GM21515 (cell line): ENCODE results near the gene KDELR3.

Source experiments
- ATAC-seq: cut with Tn5 transposase; IDR thresholded peaks from one replicate; pipeline ENCODE4 v1.9.1; 2021; ENCODE audit not compliant: unreplicated experiment

Gene KDELR3

DNA sequence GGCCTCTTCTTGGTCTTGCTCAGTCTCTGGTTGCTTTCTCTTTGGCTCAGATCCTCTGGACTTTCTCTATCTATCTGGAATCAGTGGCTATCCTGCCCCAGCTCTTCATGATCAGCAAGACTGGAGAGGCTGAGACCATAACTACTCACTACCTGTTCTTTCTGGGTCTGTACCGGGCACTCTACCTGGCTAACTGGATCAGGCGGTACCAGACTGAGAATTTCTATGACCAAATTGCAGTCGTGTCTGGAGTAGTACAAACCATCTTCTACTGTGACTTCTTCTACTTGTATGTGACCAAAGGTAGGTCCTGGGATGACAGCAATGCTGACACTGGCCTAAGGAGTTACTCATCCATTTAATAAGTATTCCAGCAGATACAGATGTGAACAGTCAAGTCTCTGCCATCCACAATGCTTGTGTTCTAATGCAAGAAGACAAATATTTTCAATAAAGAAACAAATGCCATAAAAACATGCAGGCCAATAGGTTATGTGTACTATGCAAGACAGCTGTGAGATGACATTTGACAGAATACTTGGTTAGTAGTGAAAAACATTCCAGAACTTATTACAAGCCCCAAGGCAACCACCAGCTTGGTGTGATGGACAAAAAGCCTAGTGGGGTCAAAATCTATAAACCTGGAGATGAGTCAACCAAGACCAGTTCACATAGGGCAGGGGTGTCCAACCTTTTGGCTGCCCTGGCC lies 13.4 kb downstream of the KDELR3 start:
- no peak for ATAC-seq

DNA sequence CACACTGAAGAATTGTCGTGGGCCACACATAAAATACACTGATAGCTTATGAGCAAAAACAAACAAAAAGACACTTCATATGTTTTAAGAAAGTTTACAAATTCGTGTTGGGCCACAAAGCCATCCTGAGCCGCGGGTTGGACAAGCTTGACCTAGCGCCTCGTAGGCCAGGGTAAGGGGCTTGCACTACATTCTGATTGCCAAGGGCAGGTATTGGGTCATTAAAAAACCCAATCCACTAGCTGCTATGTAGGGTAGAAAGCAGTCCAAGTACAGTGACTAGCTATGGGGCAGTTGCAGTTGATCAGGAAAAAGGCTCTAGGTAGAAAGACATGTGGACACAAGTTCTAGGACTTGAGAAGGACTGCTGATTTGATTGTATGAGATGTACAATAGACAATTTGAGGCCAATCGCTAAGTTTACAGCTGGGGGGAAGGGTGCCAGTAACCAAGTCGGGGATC lies 14.0 kb downstream of the KDELR3 start:
- ATAC-seq: no peak

DNA sequence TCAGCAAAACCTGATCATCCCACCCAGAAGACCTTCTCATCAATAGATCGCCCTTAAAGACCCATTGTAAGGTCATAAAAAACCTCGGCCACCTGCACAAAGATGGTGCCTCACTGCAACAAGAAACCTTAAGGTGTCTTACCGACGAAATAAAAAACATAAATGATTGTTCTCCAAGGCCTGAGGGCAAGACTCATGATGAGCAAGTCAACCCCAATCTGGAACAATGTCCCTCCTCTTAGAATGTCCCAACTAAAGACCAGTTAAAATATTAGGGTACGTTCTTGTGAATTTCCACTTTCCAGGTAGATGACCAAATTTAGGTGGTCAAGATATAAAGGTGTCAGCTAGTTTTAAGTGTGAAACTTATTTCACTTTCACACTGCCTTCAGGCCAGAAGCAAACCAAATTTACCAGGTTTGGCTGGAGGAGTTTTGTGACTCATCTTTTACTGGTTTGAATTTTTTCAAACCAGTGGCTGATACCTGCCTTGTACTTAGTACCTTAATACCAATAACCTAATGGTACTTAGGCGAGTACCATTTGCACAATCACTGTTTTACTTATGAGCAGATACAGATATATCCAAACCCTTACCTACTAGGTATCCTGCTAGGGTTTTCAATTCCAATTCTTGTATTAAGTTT lies 14.9 kb downstream of the KDELR3 start:
- ATAC-seq: no peak

DNA sequence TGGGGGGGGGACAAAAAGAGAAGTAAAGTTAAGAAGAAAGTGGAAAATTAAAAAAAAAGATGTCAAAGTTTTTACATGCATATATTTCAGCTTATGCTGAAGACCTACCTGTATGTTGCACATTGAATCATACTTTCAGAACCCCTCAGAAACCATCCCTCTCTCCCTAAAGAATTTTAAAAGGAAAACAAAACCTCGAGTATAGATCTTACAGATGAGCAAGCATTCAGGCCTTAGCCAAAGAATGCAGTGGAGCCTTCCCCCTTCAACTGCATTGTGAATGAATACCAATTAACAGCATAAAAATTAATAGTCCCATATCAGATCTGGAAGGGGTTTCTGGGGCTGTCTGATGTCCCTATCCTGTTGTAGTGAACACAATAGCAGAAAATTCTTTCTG lies 16.3 kb downstream of the KDELR3 start:
- ATAC-seq: no peak

DNA sequence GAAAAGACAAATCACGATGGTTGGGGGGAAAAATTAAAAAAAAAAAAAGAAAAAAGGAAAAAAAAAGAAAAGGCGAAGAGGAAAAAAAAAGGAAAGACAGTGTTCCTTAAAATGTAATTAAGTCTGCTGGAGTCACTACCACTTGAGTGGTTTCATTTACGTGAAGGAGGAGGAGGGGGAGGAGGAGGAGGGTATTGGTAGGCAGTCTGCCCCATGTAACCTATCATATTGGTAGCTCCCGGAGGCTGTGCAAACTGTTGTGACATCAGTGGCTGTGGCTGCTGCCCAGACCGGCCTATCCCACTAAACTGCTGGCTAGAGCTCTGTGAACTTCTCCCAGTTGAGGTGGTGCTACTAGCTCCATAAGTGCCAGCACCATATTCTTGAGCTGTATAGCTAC lies 17.9 kb downstream of the KDELR3 start:
- no peak for ATAC-seq

DNA sequence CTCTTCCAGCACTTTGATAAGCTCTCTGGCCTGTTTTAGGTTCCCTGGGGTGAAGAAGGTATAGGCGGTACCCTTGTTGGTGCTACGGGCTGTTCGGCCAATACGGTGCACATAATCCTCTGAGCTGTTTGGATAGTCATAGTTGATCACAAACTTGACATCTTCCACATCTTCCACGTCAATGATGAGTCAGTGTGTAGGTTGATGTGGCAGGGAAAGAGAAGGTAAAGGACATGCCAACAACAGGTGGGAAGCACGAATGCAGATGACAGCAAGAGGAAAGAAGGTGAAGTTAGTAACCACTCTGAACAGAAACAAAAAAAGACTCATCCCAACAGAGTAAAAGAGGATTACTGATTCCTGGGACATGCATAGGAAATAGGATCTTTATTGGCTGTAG lies 20.1 kb downstream of the KDELR3 start:
- no peak for ATAC-seq

DNA sequence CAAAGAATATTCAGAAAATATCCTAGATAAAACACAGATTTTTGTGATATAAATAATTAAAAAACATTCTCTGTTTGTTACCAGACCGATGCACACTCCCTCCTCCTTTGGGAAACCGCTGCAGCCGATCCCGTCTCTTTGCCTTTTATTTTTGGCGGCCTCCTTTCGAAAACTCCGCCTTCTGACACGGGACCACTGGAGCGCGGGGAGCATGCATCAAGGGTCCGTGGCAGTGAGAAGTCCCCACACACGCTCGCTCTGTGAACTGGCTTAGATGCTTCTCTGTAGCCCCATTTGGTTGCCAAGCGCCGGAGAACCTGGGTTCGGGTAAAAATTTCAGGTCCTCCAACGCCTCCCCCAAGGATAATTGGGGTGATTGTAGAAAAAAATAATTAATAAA lies 21.2 kb downstream of the KDELR3 start:
- ATAC-seq: no peak

DNA sequence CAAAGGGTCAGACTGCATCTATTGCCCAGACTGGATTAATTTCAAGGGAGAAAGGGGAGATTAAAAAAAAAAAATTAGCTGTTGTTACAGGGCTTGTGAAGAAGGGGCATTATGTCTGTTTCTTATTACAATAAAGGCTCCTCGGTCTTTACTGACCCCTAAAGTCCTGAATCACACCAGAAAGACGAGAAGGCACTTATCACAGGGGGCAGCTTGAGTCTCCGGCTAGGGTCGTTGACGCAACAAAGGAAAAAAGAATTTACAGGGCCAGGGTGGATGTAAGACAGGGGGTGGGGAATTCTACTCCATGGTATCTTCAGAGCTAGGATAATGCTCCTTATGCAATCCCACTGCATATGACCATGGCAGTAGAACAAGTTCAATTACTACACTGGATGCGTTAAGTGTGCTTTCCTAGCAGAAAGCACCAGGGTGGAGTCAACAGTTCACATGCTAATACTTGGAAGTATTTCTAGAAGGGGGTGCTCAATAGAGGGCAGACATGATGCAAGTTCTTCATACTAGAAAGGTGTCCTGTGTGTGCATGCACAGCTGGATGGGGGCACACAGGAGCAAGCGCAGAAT lies 21.8 kb downstream of the KDELR3 start:
- no peak for ATAC-seq

DNA sequence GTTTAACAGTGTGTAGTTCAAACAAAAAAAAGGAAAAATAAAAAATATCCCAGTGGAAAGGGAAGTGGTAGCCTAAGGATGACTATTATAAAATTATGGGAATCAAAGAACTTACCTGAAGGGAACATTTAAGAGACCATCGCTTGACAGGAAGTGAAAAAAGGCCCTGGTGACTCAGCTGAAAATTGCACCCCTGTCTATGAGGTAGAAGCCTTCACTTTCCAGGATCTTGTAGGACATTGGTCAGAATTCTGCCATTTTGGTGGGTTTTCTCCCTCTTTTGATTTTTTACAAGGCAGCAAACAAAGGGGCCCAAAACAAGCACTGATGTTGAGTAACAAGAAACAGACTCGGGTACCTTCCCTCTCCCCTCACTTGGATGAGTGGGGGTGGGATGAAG lies 22.6 kb downstream of the KDELR3 start:
- no peak for ATAC-seq

DNA sequence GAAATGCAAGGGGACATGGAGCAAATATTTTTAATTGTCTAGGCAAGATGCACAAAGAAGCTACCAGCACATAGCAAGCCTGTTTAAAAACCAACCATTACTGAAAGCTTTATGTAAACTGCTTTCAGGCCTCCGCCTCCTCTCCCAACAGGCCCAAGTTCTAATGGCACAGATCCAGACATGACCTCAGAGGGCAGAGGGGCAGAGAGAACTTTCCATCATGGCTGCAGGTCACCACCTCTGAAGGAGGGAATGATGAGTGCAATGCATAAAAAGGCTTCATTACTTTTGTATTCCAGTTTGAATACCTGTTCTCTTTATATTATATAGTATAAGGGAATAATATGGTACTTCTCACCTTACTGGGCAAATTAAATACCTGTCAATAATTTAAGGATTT lies 23.0 kb downstream of the KDELR3 start:
- no peak for ATAC-seq

DNA sequence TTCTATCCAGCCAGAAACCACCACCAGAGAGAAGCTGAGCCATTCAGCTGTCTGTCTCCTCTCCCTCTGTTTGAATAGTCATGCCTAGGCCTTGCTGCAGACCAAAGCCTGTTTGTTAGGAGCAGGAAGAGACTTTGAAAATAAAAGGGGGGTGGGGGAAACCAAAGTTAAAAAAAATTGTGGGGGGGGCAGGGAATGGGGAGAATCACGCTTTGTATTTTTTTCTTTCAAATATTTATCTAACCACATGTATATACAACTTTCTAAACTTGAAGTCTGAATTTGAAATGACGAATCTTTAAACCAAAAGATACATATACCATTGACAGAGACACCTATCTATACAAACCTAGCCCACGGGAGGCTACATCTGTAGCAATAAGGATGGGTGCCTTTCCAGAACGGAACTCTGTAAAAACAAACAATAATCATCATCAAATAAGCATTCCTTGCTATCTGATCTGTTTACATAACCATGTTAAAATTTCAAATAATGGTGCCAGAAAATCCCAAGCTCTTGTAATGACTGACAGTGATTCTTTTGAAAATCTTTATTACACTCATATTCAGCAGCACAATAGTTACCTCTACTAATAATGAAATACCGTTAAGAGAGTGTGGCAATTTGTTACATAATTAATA lies 23.9 kb downstream of the KDELR3 start:
- ATAC-seq: no peak

DNA sequence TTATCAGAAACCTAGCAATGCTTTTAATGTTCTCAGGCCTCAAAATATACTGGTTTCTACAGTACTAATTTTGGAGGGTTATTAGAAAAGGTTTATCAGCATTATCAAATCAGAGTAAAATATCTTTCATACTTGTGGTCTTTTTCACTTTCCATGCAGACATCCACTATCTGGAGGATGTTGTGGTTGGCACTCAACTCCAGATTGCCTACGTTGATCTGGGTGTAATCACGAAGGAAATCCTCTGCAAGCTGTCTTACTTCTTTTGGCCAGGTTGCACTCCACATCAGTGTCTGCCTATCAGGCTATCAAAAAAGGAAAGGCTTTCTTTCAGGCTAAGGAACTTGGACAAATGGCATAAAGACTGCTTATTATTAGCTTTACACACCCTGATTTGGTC lies 26.6 kb downstream of the KDELR3 start:
- no peak for ATAC-seq

DNA sequence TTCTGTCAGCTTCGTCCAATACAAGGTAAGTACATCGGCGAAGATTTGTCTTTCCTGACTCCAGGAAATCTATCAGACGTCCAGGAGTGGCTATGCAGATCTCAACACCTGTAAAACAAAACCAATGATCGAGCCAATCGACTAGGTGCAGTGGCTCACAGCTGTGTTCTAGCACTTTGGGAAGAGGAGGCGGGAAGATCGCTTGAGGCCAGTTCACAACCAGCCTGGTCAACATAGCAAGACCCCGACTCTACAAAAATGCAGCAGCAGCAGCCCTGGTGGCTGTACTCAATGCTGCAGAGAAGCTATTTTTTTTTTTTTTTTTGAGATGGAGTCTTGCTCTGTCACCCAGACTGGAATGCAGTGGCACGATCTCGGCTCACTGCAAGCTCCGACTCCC lies 27.0 kb downstream of the KDELR3 start:
- no peak for ATAC-seq

DNA sequence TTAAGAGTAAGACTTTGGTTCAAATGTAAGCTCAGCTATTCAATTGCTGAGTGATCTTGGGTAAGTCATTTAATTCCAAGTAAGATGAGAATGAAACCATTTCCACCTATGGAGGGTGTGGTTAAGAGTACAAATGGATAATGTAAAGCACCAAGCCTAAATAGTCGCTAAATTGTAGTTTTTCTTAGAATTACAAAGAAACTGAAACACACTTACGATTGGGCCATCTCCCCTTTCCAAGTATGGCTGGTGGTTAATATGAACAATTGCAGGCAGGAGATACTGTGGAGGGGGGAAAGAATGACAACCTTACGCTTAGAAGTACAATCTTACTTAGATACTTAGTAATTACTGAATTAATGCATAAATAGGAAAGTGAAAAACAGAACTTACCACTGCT lies 30.0 kb downstream of the KDELR3 start:
- ATAC-seq: no peak

DNA sequence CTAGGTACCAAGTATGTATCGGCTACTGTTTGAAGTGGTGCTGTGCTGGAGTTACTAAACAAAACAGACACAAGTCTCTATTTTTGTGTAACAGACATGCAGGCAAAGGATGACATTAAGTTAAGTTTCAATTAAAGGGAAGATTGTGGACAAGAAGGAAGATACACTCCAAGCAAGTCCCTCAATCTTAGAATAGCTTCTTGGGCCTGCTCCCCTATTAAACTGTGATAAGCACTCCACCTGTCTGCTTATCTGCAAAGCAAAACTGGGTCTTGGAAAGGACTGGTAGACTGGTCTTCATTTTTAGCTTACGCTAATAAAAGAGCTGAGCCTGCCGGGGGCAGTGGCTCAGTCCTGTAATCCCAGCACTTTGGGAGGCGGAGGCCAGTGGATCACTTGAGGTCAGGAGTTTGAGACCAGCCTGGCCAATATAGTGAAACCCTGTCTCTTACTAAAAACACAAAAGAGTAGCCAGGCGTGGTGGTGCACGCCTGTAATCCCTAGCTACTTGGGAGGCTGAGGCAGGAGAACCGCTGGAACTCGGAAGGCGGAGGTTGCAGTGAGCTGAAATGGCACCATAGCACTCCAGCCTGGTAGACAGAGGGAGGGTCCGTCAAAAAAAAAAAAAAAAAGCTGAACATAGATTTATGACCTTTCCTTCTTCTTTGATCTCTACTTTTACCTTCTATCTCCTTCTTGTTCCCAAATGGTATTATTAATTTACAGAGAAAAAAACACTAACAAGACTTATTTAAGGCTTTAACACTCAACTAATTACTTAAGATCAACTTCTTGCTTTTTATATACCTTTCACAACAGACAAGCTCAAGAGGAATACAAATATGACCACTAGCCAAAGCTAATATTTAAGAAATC lies 34.1 kb downstream of the KDELR3 start:
- ATAC-seq: no peak

DNA sequence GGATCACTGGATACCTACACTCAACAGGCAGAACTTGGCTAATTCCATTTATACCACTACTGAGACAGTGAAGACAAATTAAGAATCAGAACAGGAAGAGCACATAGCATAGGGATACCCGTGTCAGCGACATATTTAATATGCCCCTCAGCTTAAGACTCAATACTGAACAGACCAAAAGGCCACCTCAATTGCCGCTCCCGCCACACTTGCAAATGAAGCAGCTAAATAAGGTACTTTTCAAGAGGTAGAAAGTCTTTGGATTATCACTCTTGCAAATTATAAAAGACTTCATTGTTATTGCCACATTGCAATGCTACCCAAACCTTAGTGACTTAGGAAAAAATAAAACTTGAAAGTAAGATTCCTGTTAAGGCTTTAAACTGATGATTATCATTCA lies 35.1 kb downstream of the KDELR3 start:
- no peak for ATAC-seq

DNA sequence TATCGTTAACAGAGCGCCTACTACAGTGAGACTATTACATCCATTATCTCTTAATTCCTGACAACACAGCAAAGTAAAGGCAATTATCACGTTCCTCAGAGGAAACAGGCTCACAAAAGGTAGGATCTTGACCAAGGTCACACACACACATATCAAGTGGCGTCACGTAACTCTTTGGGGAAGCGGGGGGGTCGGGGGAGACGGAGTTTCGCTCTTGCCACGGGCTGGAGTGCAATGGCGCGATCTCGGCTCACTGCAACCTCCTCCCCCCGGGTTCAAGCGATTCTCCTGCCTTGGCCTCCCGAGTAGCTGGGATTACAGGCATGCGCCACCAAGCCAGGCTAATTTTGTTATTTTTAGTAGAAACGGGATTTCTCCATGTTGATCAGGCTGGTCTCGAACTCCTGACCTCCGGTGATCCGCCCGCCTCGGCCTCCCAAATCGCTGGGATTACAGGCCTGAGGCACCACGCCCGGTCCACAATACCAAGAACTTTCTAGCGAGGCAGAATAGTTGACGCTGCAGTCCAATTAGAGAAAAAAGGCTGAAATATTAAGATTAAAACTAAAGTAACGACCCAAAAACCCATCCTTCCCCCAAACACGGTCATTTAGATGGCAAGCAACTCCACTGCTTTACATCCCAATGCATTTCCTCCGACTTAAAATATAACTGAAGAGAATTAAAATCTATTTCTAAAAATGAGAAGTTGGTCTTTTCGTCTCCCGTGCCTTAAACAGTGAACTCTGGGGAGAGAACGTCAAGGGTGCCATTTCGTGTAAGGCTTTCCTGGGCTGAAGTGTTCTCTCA lies 37.0 kb downstream of the KDELR3 start:
- no peak for ATAC-seq

DNA sequence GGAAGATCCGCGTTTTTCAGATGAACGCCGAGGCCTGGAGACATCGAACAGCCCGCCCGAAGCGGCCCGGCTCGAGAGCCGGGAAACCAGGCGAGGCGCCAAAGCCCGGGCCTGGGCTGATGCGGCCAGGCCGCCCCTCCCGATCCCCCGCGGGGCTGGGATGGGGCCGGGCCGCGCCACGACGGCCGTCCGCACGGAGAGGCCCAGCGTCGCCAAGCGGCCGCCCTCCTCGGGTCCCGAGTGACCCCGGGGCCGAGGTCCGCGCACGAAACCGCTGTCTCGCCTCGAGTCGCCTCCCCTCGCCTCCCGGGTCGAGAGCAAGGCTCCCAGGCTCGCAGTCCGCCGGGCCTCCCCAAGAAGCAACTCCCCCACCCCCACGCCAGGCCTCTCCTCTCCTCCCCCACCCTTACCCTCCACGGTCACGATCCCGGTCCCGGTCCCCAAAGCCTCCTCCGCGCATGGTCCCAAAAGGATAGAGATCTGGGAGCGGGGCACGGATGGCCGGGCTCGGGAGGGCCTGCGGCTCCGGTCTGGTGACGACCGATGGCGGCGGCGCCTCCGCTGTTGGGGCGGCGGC lies 37.7 kb downstream of the KDELR3 start:
- ATAC-seq: peak; percentile 25

DNA sequence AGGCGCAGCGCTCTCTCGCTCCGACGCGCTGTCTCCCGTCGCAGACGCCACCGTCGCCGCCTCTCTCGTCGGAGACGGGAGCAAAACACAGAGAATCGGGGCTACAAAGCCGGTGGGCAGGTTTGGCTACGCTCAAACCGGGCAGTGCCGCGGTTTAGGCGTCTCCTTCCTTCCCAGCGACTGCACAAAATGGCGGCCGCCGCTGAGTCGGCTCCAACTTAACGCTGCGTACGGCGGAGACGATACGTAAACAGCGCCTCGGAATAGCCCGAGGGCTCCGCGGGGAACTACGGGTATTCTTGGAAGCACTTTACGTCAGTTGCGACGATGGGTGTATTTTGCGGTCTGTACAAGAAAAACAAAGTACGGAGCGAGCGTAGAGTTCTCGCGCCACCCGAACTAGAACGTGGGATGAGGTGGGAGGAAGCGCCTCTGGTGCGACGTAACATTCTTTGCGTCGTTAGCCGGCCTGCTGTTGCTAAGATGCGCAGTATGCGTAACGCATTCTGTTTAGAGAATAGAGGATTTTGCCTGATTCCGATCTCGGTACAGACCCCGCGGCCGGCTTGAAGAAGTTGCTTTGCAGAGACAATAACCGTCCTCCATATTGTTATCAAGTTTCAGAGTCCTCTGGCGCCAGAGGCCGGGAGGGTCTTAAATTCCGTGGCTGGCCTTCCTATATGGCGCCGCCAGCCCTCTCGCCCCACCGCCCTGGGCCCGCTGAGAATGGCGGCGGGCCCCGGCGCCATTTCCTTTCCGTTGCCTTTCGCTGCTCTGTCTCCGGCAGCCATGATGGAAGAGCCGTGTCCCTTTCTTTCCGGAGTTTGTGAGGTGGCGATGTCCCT lies 38.4 kb downstream of the KDELR3 start, which contains the start of gene DDX17:
Gene DDX17, minus strand, starts transcription at position 194 of the 845 bp plus-strand sequence.
- ATAC-seq: peak; percentile 74
